KBM-7 (cell line): ENCODE data around the gene PAM16.
"Not testable (repeated sequence)": the region's sequence is repeated elsewhere in the genome, so short reads cannot be mapped to it uniquely, and the experiment has no call there.

Experiments used
- DNase-seq: peaks from one replicate; pipeline ENCODE4 v3.0.0-alpha.2; 2015
- in situ Hi-C: fragments of 300-500 bp; cut with MboI; formaldehyde crosslinking; loops from 2 replicates; pipeline ENCODE4 v1.14.3; 2020; ENCODE audit warnings: low sequenced_read_pairs, low pct_unique_long_range_greater_than_20kb, mixed read lengths

The PAM16 gene

GRCh38 chr16:4359914-4360313 is 8.8 kb upstream of the PAM16 start:
- in situ Hi-C loops = no loop called here
- DNase-seq = no peak

GRCh38 chr16:4358831-4359561 is 7.9 kb upstream of the PAM16 start:
- in situ Hi-C loops = no loop called here
- peak; percentile 35 for DNase-seq

GRCh38 chr16:4358236-4358635 is 7.1 kb upstream of the PAM16 start:
- DNase-seq = no peak
- in situ Hi-C loops = no loop called here

GRCh38 chr16:4356820-4357219 is 5.7 kb upstream of the PAM16 start:
- in situ Hi-C loops = no loop called here
- no peak for DNase-seq

GRCh38 chr16:4354512-4355409 is 3.6 kb upstream of the PAM16 start:
- no peak for DNase-seq
- in situ Hi-C loops = no loop called here

GRCh38 chr16:4353675-4354074 is 2.6 kb upstream of the PAM16 start:
- DNase-seq = no peak
- in situ Hi-C loops = no loop called here

- DNase-seq = no peak
- in situ Hi-C loops = no loop called here
Measured at GRCh38 chr16:4352843-4353242, 1.7 kb upstream of the PAM16 start.

- no peak for DNase-seq
- in situ Hi-C loops = no loop called here
Measured at GRCh38 chr16:4351880-4352279, 759 bp upstream of the PAM16 start.

GRCh38 chr16:4350365-4350786 is 745 bp downstream of the PAM16 start:
- in situ Hi-C loops = no loop called here
- peak; percentile 52 for DNase-seq

GRCh38 chr16:4349332-4349731 is 1.8 kb downstream of the PAM16 start:
- DNase-seq = no peak
- in situ Hi-C loops = no loop called here

- DNase-seq = no peak
- in situ Hi-C loops = no loop called here
Measured at GRCh38 chr16:4347765-4348509, 3.2 kb downstream of the PAM16 start.

- no peak for DNase-seq
- in situ Hi-C loops = no loop called here
Measured at GRCh38 chr16:4347010-4347409, 4.1 kb downstream of the PAM16 start.

- no peak for DNase-seq
- in situ Hi-C loops = no loop called here
Measured at GRCh38 chr16:4345836-4346781, 5.0 kb downstream of the PAM16 start.

- in situ Hi-C loops = no loop called here
- no peak for DNase-seq
Measured at GRCh38 chr16:4344983-4345835, 5.9 kb downstream of the PAM16 start.

GRCh38 chr16:4344300-4344982 is 6.7 kb downstream of the PAM16 start:
- in situ Hi-C loops, DNase-seq: not testable (repeated sequence)

- DNase-seq = no peak
- in situ Hi-C loops = no loop called here
Measured at GRCh38 chr16:4342866-4343744, 8.0 kb downstream of the PAM16 start.
